ENCODE results near the gene MTARC1.

- no peak for TF ChIP-seq ZNF445 (CRISPR knock-in tag; IDR thresholded peaks at IDR 0.05; ENCODE audit: low read depth)
- no peak for TF ChIP-seq TBL1XR1 (IDR thresholded peaks at IDR 0.05; ENCODE audit: low read length in 2 of 2)
- no peak for TF ChIP-seq CTCF (IDR thresholded peaks at IDR 0.05 in 2 of 3, conservative IDR thresholded peaks at IDR 0.05 in 1 of 3; ENCODE audit: insufficient read depth in 2 of 3, low read depth in 1 of 3, low read length in 3 of 3)
- no peak for TF ChIP-seq NFIC (IDR thresholded peaks at IDR 0.05)
- TF ChIP-seq CHD2 (IDR thresholded peaks at IDR 0.05; ENCODE audit: low read depth, low read length) = no peak
- TF ChIP-seq ZNF76 (CRISPR knock-in tag; IDR thresholded peaks at IDR 0.05; ENCODE audit: borderline replicate concordance) = no peak
- TF ChIP-seq ZNF24 (IDR thresholded peaks at IDR 0.05) = no peak
- TF ChIP-seq ELF4 (CRISPR knock-in tag; IDR thresholded peaks at IDR 0.05) = no peak
- TF ChIP-seq, protein P1, sequence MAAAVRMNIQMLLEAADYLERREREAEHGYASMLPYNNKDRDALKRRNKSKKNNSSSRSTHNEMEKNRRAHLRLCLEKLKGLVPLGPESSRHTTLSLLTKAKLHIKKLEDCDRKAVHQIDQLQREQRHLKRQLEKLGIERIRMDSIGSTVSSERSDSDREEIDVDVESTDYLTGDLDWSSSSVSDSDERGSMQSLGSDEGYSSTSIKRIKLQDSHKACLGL (CRISPR knock-in tag; IDR thresholded peaks at IDR 0.05; ENCODE audit: borderline replicate concordance, poor library complexity, severe bottlenecking) = no peak
- no peak for TF ChIP-seq ZNF592 (IDR thresholded peaks at IDR 0.05)
- TF ChIP-seq HDAC2 (IDR thresholded peaks at IDR 0.05) = no peak
- TF ChIP-seq CBX3 (IDR thresholded peaks at IDR 0.05; ENCODE audit: borderline replicate concordance in 1 of 2, low read length in 2 of 2) = no peak
- TF ChIP-seq POLR2A (conservative IDR thresholded peaks at IDR 0.05) = no peak
Measured at GRCh38 chr1:220809187-220809550, 22.5 kb downstream of the MTARC1 start.
